HFF-Myc (cell line): ENCODE measurements around the gene APBA2.

Source experiments
- DNase-seq: peaks from one replicate; pipeline ENCODE4 v3.0.0-alpha.2; 2011; ENCODE audit warnings: low read depth; ENCODE audit errors: extremely low read depth
- H3K4me3 ChIP-seq: replicated peaks from 2 replicates; pipeline ENCODE4 v1.5.1; 2011; ENCODE audit warnings: low read depth, mild to moderate bottlenecking, control low read depth, low read length
- TF ChIP-seq, protein P1 (sequence below): IDR thresholded peaks from 2 replicates; pipeline ENCODE4 v1.5.1; 2012; ENCODE audit warnings: mild to moderate bottlenecking, low read depth, low read length, control low read depth; ENCODE audit errors: missing control alignments

The APBA2 gene

DNA sequence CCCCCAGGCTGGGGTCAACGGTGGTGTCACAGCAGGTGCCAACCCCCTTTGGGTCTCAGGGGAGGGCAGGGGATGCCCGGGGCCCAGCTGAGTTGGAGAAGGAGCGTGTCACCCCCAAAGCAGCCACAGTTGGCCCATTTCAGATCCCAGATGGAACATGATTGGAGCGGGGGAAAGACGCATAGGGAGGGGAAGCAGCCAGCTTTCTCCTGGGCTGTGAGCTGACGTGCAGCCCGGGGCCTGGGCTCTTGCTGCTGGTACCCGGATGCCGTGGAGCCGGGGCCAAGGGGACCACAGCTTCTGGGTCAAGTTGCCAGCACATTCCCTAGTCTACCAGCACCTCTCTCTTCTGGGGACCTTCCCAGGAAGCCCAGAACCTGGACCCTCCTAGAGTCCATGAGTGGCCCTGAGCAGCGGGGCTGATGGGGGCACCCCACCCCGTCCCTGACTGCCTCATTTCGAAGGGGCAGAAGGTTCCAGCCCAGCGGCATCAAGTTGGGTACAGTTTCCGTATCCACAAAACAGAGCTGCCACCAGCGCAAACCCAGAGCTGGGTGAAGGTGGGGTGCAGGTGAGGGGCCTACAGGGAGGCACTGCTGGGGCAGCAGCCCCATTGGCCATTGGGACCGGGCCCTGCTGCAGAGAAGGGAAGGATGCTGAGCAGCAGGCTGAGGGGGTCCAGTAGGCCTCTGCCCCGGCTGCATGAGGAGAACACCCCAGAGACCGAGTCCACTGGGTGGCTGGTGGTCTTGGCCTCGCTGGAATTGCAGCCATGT, 235.0 kb downstream of the APBA2 start:
- no peak overlapping the region for H3K4me3 ChIP-seq
- TF ChIP-seq, protein P1, sequence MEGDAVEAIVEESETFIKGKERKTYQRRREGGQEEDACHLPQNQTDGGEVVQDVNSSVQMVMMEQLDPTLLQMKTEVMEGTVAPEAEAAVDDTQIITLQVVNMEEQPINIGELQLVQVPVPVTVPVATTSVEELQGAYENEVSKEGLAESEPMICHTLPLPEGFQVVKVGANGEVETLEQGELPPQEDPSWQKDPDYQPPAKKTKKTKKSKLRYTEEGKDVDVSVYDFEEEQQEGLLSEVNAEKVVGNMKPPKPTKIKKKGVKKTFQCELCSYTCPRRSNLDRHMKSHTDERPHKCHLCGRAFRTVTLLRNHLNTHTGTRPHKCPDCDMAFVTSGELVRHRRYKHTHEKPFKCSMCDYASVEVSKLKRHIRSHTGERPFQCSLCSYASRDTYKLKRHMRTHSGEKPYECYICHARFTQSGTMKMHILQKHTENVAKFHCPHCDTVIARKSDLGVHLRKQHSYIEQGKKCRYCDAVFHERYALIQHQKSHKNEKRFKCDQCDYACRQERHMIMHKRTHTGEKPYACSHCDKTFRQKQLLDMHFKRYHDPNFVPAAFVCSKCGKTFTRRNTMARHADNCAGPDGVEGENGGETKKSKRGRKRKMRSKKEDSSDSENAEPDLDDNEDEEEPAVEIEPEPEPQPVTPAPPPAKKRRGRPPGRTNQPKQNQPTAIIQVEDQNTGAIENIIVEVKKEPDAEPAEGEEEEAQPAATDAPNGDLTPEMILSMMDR: no peak
- DNase-seq: no peak

DNA sequence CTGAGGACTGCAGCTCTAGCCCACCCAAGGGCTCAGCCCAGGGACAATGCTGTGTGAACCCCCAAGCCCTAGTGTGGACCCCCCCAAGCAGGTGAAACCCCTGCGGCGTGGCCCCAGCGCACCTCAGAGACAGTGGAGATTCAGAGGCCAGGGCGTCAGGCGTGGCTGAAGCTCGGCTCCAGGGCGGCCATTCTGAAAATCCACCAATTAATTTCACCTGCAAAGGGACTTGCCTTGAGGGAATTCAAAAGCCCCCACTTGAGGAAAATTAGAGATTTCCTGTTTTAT, 235.5 kb downstream of the APBA2 start:
- no peak for DNase-seq
- no peak overlapping the region for H3K4me3 ChIP-seq
- TF ChIP-seq, protein P1: no peak

DNA sequence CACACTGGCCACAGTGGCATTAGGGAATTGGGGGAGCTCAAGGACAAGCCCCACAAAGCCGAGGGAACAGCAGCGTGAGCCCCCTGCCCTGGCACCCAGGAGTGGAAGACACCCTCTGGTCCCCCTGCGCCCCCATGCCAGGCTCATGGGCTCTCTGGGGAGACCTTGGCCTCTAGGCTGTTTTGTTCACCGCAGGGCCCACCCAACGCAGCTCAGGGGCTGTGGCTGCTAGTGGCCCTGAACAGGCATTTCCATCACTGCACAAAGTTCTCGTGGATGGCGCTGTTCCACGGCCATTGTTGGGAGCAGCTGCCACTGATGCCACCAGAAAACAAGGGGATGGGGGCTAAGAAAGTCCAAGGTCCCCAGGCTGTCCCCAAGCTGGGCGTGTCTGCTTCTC, 236.1 kb downstream of the APBA2 start:
- TF ChIP-seq, protein P1: no peak
- no peak overlapping the region for H3K4me3 ChIP-seq
- DNase-seq: no peak

DNA sequence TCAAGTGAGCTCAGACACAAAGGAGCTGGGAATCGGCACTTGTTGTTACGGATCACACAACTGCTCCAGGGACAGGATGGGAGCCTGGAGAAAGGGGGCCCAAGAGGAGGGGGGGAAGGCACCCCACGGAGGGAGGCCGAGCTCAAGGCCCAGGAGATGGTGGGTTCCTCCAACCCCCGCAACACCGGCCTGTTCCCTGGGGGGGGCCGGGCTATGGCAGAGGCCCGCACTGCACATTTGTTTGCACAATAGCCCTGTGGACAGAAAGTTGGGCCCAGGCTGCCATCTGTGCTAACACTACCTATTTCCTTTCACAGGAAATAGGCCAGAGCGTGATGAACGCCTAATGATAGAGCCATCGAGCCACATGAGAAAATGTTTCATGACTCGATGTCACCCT, 236.7 kb downstream of the APBA2 start:
- TF ChIP-seq, protein P1: no peak
- no peak for DNase-seq
- no peak overlapping the region for H3K4me3 ChIP-seq

DNA sequence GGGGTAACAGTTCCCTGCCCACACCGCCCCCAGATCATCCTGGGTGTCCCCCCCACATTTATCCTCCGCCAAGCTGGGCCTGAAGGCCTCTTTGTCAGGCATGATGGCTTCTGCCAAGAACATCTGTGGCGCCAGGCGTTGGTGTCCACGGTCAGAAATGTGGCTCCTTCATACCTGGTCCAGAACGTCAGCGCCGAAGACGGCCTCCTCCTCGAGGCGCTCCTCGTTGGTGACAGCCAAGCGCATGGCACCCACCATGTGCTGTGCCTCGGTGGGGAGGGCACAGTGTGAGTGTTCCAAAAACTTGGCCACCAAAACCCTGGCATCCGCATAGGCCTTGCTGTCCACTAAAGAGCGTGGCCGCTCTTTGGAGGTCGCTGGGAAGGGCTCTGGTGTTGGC, 237.4 kb downstream of the APBA2 start:
- DNase-seq: no peak

DNA sequence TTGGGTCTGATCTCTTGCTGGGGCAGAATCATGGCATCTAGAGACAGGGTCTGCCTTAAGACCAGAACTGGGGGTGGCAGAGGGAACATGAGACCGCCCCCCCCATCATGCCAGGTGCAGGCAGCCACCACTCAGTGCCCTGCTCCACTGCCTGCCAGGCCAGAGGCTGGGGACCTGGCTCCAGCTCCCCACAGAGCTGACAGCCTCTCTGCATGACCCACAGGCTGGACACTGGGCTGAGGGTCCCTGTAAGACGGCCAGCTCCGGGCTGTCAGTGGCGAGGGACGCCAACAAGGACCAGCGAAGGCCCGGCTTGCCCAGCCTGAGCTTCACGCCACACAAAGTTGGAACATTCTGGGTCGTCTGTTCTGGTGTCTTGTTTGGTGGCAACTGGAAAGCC, 238.2 kb downstream of the APBA2 start:
- no peak overlapping the region for H3K4me3 ChIP-seq
- TF ChIP-seq, protein P1: no peak
- no peak for DNase-seq

More for the DNA sequence above, 237.4 kb downstream of the APBA2 start:
- TF ChIP-seq, protein P1: no peak
- no peak overlapping the region for H3K4me3 ChIP-seq
